RWPE2 (cell line): ENCODE measurements around the gene ZNF628.

Experiments used
- ATAC-seq: fragments of 200-7000 bp; cut with Tn5 transposase; 3 replicates; pipeline ENCODE4 v1.9.1; 2021; ENCODE audit warnings: low read depth
- DNase-seq: peaks from one replicate; pipeline ENCODE4 v3.0.0-alpha.2; 2020; ENCODE audit warnings: low spot score
- H3K27ac ChIP-seq: fragments of 450-650 bp; 2 replicates; pipeline ENCODE4 v1.5.1; 2017; ENCODE audit warnings: mild to moderate bottlenecking; ENCODE audit not compliant: poor library complexity, severe bottlenecking
- H3K27me3 ChIP-seq: fragments of 250-450 bp; sonication (Bioruptor Pico); 2 replicates; pipeline ENCODE4 v1.5.1; 2021; ENCODE audit warnings: mild to moderate bottlenecking, moderate library complexity; ENCODE audit not compliant: insufficient read depth, poor library complexity, severe bottlenecking
- H3K36me3 ChIP-seq: fragments of 250-450 bp; sonication (Bioruptor Pico); 2 replicates; pipeline ENCODE4 v1.5.1; 2020; ENCODE audit warnings: low read depth, mild to moderate bottlenecking, moderate library complexity
- H3K4me1 ChIP-seq: fragments of 250-450 bp; sonication (Bioruptor Pico); 2 replicates; pipeline ENCODE4 v1.5.1; 2021; ENCODE audit warnings: mild to moderate bottlenecking, moderate library complexity; ENCODE audit not compliant: insufficient read depth, poor library complexity, severe bottlenecking
- H3K4me3 ChIP-seq: fragments of 250-450 bp; sonication (Bioruptor Pico); 2 replicates; pipeline ENCODE4 v1.5.1; 2021; ENCODE audit warnings: mild to moderate bottlenecking, moderate library complexity; ENCODE audit not compliant: severe bottlenecking
- H3K9me3 ChIP-seq: fragments of 250-450 bp; sonication (Bioruptor Pico); 2 replicates; pipeline ENCODE4 v1.5.1; 2021; ENCODE audit warnings: mild to moderate bottlenecking, moderate library complexity; ENCODE audit not compliant: severe bottlenecking
- CTCF ChIP-seq: fragments of 450-650 bp; IDR thresholded peaks from one replicate; pipeline ENCODE4 v1.5.1; 2017; ENCODE audit warnings: mild to moderate bottlenecking, moderate library complexity; ENCODE audit not compliant: poor library complexity, severe bottlenecking

Gene ZNF628

GRCh38 chr19:55482967-55483705 lies 6.7 kb downstream of the ZNF628 start:
- Histone ChIP-seq H3K27ac (no peak overlapping the region), H3K9me3 (no peaks in the 10 kb centered on the region), H3K36me3 (no peaks in the 10 kb centered on the region), H3K4me3 (no peak overlapping the region), H3K4me1 (peaks cover 12% of the 10 kb centered on the region), H3K27me3 (no peaks in the 10 kb centered on the region)
- ATAC-seq, result no peak
- TF ChIP-seq CTCF, result no peak
- peak; percentile 67 for DNase-seq

GRCh38 chr19:55483706-55484592 lies 7.5 kb downstream of the ZNF628 start:
- H3K27me3 ChIP-seq, result no peaks in the 10 kb centered on the region
- H3K36me3 ChIP-seq, result no peaks in the 10 kb centered on the region
- peak overlapping the region; percentile 66 for H3K4me3 ChIP-seq
- DNase-seq, result peak; percentile 62
- no peak for ATAC-seq
- H3K9me3 ChIP-seq, result no peaks in the 10 kb centered on the region
- peaks cover 12% of the 10 kb centered on the region for H3K4me1 ChIP-seq
- no peak for TF ChIP-seq CTCF
- no peak overlapping the region for H3K27ac ChIP-seq

- H3K4me1 ChIP-seq, result peaks cover 12% of the 10 kb centered on the region
- peak within 1 kb of the TSS; percentile 66 for H3K4me3 ChIP-seq
- no peaks in the 10 kb centered on the region for H3K36me3 ChIP-seq
- no peaks in the 10 kb centered on the region for H3K9me3 ChIP-seq
- H3K27ac ChIP-seq, result peak within 1 kb of the TSS; percentile 73
- H3K27me3 ChIP-seq, result no peaks in the 10 kb centered on the region
- DNase-seq (peak; percentile 75), ATAC-seq (peak; percentile 28)
- TF ChIP-seq CTCF, result no peak
These were observed 8.4 kb downstream of the ZNF628 start, which contains the start of gene NAT14 for GRCh38 chr19:55484593-55485438. NAT14 (plus strand) TSS chr19:55485188; CDS start chr19:55485709, 521 bp downstream.

GRCh38 chr19:55485439-55486011 lies 9.1 kb downstream of the ZNF628 start:
- peaks cover 12% of the 10 kb centered on the region for H3K4me1 ChIP-seq
- no peaks in the 10 kb centered on the region for H3K36me3 ChIP-seq
- H3K27me3 ChIP-seq, result no peaks in the 10 kb centered on the region
- H3K4me3 ChIP-seq, result peak overlapping the region; percentile 66
- DNase-seq (no peak), ATAC-seq (no peak)
- no peak for TF ChIP-seq CTCF
- H3K27ac ChIP-seq, result peak overlapping the region; percentile 73
- H3K9me3 ChIP-seq, result no peaks in the 10 kb centered on the region
